ENCODE measurements around the gene C19orf73. TPM values are rescaled to one million over a fixed set of nuclear protein-coding genes. Genes with fewer than 3 reads are reported as not detected.

The C19orf73 gene
- total and polyA plus RNA-seq, 4 donors, result 0.56 to 2.1 (median 1.7) TPM

DNA sequence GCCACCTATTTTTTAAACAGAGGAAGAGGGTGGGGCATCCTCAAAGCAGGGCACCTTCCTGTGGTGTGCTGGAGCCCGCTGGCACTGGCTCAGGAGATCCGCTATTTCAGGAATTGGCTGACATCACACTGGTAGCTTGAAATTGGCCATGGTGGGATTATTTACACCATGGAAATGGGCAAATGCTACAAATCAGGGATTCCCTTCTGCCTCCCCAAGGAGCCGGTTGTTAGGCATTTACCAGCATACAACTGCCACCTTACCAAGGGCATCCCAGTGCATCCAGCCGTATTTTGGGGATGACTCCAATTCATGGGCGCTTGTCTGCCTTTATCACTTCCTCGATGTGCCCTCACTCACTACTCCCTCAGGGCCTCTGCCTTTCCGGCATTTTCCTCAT, 22.0 kb upstream of the C19orf73 start:
- Histone ChIP-seq H3K27ac (ENCODE audit: low read depth in 1 of 2, low read length in 2 of 2) (no peak overlapping the region), H3K4me3 (ENCODE audit: low read depth in 1 of 3, low read length in 3 of 3) (no peak overlapping the region), H3K9me3 (ENCODE audit: control insufficient read depth in 4 of 4, low read length in 3 of 4) (no peaks in the 10 kb centered on the region), H3K9ac (ENCODE audit: low read depth in 1 of 2, low read length in 2 of 2) (no peak overlapping the region), H3K27me3 (ENCODE audit: control insufficient read depth in 4 of 4, insufficient read depth in 4 of 4, low read length in 3 of 4) (peaks cover 0 to 4% (median 0%) of the 10 kb centered on the region in 4 donors), H3K36me3 (ENCODE audit: control insufficient read depth in 4 of 4, insufficient read depth in 3 of 4, low read depth in 1 of 4, low read length in 3 of 4) (no peaks in the 10 kb centered on the region), H3K4me1 (ENCODE audit: control insufficient read depth in 4 of 4, insufficient read depth in 4 of 4, low read length in 3 of 4) (peaks cover 0 to 6% (median 2%) of the 10 kb centered on the region in 4 donors)
- no peak for DNase-seq (ENCODE audit: low spot score)
- 80% methylated on average over 7 of the region's 7 CpGs for WGBS
- TF ChIP-seq, protein P1, sequence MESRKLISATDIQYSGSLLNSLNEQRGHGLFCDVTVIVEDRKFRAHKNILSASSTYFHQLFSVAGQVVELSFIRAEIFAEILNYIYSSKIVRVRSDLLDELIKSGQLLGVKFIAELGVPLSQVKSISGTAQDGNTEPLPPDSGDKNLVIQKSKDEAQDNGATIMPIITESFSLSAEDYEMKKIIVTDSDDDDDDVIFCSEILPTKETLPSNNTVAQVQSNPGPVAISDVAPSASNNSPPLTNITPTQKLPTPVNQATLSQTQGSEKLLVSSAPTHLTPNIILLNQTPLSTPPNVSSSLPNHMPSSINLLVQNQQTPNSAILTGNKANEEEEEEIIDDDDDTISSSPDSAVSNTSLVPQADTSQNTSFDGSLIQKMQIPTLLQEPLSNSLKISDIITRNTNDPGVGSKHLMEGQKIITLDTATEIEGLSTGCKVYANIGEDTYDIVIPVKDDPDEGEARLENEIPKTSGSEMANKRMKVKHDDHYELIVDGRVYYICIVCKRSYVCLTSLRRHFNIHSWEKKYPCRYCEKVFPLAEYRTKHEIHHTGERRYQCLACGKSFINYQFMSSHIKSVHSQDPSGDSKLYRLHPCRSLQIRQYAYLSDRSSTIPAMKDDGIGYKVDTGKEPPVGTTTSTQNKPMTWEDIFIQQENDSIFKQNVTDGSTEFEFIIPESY (IDR thresholded peaks at IDR 0.05), result no peak
- TF ChIP-seq FOXA1 (IDR thresholded peaks at IDR 0.05) (no peak), YY1 (IDR thresholded peaks at IDR 0.05) (no peak), HNF4A (conservative IDR thresholded peaks at IDR 0.05) (no peak), TAF1 (conservative IDR thresholded peaks at IDR 0.05) (no peak), HNF4G (IDR thresholded peaks at IDR 0.05) (no peak), SP1 (IDR thresholded peaks at IDR 0.05) (no peak), GABPA (IDR thresholded peaks at IDR 0.05 in 1 of 2, conservative IDR thresholded peaks at IDR 0.05 in 1 of 2) (no peak), RAD21 (IDR thresholded peaks at IDR 0.05) (no peak)
- TF ChIP-seq, protein P2, sequence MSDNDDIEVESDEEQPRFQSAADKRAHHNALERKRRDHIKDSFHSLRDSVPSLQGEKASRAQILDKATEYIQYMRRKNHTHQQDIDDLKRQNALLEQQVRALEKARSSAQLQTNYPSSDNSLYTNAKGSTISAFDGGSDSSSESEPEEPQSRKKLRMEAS (IDR thresholded peaks at IDR 0.05), result no peak

DNA sequence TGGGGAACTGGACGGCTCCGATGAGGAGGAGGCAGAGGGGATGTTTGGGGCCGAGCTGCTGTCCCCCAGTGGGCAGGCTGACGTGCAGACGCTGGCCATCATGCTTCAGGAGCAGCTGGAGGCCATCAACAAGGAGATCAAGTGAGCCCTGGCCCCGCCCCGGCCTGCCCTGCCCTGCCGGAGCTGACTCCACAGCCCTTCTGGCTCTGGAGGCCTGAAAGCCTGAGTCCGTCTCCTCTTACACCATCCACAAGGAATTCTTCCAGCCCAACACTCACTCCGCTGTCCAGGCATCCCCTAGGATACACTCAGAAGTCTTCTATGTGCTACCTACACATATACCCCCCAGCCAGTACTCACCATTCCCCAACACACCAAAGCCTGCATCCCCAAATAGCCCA, 17.8 kb upstream of the C19orf73 start:
- Histone ChIP-seq H3K9ac (ENCODE audit: low read depth in 1 of 2, low read length in 2 of 2) (no peak overlapping the region), H3K9me3 (ENCODE audit: control insufficient read depth in 4 of 4, low read length in 3 of 4) (no peaks in the 10 kb centered on the region), H3K27ac (ENCODE audit: low read depth in 1 of 2, low read length in 2 of 2) (no peak overlapping the region), H3K36me3 (ENCODE audit: control insufficient read depth in 4 of 4, insufficient read depth in 3 of 4, low read depth in 1 of 4, low read length in 3 of 4) (no peaks in the 10 kb centered on the region), H3K27me3 (ENCODE audit: control insufficient read depth in 4 of 4, insufficient read depth in 4 of 4, low read length in 3 of 4) (peaks cover 0 to 8% (median 0%) of the 10 kb centered on the region in 4 donors), H3K4me3 (ENCODE audit: low read depth in 1 of 3, low read length in 3 of 3) (no peak overlapping the region), H3K4me1 (ENCODE audit: control insufficient read depth in 4 of 4, insufficient read depth in 4 of 4, low read length in 3 of 4) (peaks cover 0 to 5% (median 3%) of the 10 kb centered on the region in 4 donors)
- DNase-seq (ENCODE audit: low spot score), result no peak
- TF ChIP-seq JUND (IDR thresholded peaks at IDR 0.05) (no peak), SP1 (IDR thresholded peaks at IDR 0.05) (no peak), YY1 (IDR thresholded peaks at IDR 0.05) (no peak), FOXA1 (IDR thresholded peaks at IDR 0.05) (no peak), EGR1 (IDR thresholded peaks at IDR 0.05; ENCODE audit: low read depth in 2 of 2) (no peak), GABPA (IDR thresholded peaks at IDR 0.05 in 1 of 2, conservative IDR thresholded peaks at IDR 0.05 in 1 of 2) (no peak), NR2F2 (IDR thresholded peaks at IDR 0.05) (no peak), RAD21 (IDR thresholded peaks at IDR 0.05) (no peak), TAF1 (conservative IDR thresholded peaks at IDR 0.05) (no peak), HNF4A (conservative IDR thresholded peaks at IDR 0.05) (no peak), HNF4G (IDR thresholded peaks at IDR 0.05) (no peak), RXRA (IDR thresholded peaks at IDR 0.05) (no peak)
- TF ChIP-seq, protein P3, sequence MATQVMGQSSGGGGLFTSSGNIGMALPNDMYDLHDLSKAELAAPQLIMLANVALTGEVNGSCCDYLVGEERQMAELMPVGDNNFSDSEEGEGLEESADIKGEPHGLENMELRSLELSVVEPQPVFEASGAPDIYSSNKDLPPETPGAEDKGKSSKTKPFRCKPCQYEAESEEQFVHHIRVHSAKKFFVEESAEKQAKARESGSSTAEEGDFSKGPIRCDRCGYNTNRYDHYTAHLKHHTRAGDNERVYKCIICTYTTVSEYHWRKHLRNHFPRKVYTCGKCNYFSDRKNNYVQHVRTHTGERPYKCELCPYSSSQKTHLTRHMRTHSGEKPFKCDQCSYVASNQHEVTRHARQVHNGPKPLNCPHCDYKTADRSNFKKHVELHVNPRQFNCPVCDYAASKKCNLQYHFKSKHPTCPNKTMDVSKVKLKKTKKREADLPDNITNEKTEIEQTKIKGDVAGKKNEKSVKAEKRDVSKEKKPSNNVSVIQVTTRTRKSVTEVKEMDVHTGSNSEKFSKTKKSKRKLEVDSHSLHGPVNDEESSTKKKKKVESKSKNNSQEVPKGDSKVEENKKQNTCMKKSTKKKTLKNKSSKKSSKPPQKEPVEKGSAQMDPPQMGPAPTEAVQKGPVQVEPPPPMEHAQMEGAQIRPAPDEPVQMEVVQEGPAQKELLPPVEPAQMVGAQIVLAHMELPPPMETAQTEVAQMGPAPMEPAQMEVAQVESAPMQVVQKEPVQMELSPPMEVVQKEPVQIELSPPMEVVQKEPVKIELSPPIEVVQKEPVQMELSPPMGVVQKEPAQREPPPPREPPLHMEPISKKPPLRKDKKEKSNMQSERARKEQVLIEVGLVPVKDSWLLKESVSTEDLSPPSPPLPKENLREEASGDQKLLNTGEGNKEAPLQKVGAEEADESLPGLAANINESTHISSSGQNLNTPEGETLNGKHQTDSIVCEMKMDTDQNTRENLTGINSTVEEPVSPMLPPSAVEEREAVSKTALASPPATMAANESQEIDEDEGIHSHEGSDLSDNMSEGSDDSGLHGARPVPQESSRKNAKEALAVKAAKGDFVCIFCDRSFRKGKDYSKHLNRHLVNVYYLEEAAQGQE (IDR thresholded peaks at IDR 0.05), result no peak
- TF ChIP-seq, protein P2 (IDR thresholded peaks at IDR 0.05), result no peak
- TF ChIP-seq, protein P4, sequence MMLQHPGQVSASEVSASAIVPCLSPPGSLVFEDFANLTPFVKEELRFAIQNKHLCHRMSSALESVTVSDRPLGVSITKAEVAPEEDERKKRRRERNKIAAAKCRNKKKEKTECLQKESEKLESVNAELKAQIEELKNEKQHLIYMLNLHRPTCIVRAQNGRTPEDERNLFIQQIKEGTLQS (IDR thresholded peaks at IDR 0.05), result no peak
- TF ChIP-seq, protein P1 (IDR thresholded peaks at IDR 0.05), result no peak
- TF ChIP-seq, protein P5, sequence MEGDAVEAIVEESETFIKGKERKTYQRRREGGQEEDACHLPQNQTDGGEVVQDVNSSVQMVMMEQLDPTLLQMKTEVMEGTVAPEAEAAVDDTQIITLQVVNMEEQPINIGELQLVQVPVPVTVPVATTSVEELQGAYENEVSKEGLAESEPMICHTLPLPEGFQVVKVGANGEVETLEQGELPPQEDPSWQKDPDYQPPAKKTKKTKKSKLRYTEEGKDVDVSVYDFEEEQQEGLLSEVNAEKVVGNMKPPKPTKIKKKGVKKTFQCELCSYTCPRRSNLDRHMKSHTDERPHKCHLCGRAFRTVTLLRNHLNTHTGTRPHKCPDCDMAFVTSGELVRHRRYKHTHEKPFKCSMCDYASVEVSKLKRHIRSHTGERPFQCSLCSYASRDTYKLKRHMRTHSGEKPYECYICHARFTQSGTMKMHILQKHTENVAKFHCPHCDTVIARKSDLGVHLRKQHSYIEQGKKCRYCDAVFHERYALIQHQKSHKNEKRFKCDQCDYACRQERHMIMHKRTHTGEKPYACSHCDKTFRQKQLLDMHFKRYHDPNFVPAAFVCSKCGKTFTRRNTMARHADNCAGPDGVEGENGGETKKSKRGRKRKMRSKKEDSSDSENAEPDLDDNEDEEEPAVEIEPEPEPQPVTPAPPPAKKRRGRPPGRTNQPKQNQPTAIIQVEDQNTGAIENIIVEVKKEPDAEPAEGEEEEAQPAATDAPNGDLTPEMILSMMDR (IDR thresholded peaks at IDR 0.05; ENCODE audit: low read depth, low read length, missing input control), result no peak
- WGBS, result 87% methylated on average over 10 of the region's 10 CpGs
